ENCODE measurements around the gene IFTAP.

IFTAP gene

DNA sequence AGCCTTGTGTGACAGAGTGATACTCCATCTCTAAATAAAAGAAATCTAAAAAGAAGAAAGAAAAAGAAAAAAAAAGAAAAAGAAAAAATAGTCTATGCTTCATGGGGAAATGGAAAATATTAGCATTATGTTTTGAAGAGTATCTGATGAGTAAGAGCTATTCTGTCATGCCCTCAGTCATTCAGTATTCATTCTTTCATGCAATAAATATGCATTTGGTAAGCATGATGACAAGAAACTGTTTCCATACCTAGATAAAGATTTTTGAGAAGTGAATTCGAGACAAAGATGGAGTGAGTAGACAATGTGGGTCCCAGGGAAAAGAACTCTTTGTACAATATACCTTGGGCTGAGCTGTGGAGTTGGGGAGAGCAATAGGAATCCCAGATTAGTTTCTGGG lies 6.2 kb upstream of the IFTAP start:
- Histone ChIP-seq H3K4me3 (ENCODE audit: low read depth, low read length) (no peak overlapping the region), H3K4me1 (ENCODE audit: control insufficient read depth, insufficient read depth, low read length) (no peaks in the 10 kb centered on the region), H3K27ac (ENCODE audit: extremely low read depth, low read depth, low read length) (no peak overlapping the region), H3K9me3 (ENCODE audit: control insufficient read depth, insufficient read depth, low read depth, low read length) (no peaks in the 10 kb centered on the region), H3K36me3 (ENCODE audit: control insufficient read depth in 2 of 2, insufficient read depth in 1 of 2, low read length in 2 of 2) (no peaks in the 10 kb centered on the region)
- no peak for TF ChIP-seq KLF10 (tag by site-specific recombination; IDR thresholded peaks at IDR 0.05)
- no peak for TF ChIP-seq ZNF791 (tag by site-specific recombination; IDR thresholded peaks at IDR 0.05)
- no peak for TF ChIP-seq ZNF768 (tag by site-specific recombination; IDR thresholded peaks at IDR 0.05)
- no peak for TF ChIP-seq ZNF654 (tag by site-specific recombination; IDR thresholded peaks at IDR 0.05; ENCODE audit: low read depth)
- TF ChIP-seq ZNF707 (tag by site-specific recombination; IDR thresholded peaks at IDR 0.05): no peak
- no peak for TF ChIP-seq ZNF416 (tag by site-specific recombination; IDR thresholded peaks at IDR 0.05)
- no peak for TF ChIP-seq ZBTB8A (tag by site-specific recombination; IDR thresholded peaks at IDR 0.05)
- TF ChIP-seq ZNF23 (tag by site-specific recombination; IDR thresholded peaks at IDR 0.05; ENCODE audit: borderline replicate concordance): no peak
- no peak for TF ChIP-seq ZNF501 (tag by site-specific recombination; IDR thresholded peaks at IDR 0.05)
- TF ChIP-seq ZNF596 (tag by site-specific recombination; IDR thresholded peaks at IDR 0.05): no peak
- no peak for TF ChIP-seq KLF9 (tag by site-specific recombination; IDR thresholded peaks at IDR 0.05; ENCODE audit: low read depth)
- TF ChIP-seq ZFP69B (tag by site-specific recombination; IDR thresholded peaks at IDR 0.05): no peak
- TF ChIP-seq ZNF394 (tag by site-specific recombination; IDR thresholded peaks at IDR 0.05; ENCODE audit: borderline replicate concordance): no peak
- TF ChIP-seq ZNF114 (tag by site-specific recombination; IDR thresholded peaks at IDR 0.05): no peak
- TF ChIP-seq REPIN1 (tag by site-specific recombination; IDR thresholded peaks at IDR 0.05; ENCODE audit: low read depth): no peak
- TF ChIP-seq ZBTB49 (tag by site-specific recombination; IDR thresholded peaks at IDR 0.05; ENCODE audit: low read depth): no peak
- TF ChIP-seq ZNF24 (tag by site-specific recombination; IDR thresholded peaks at IDR 0.05): no peak
- POLR2A ChIA-PET: no interaction called here
- CTCF ChIA-PET: interaction anchor here (0.8 to 1.4 kb wide), 2 partner anchors 115 to 159 kb away, joined by 4 read pairs; no protein-coding TSS in a partner anchor

- POLR2A ChIA-PET: no interaction called here
- CTCF ChIA-PET: no interaction called here
- H3K4me3 ChIP-seq (ENCODE audit: low read depth, low read length): no peak overlapping the region
Observed at GRCh38 chr11:36590513-36590912, 3.8 kb upstream of the IFTAP start.

DNA sequence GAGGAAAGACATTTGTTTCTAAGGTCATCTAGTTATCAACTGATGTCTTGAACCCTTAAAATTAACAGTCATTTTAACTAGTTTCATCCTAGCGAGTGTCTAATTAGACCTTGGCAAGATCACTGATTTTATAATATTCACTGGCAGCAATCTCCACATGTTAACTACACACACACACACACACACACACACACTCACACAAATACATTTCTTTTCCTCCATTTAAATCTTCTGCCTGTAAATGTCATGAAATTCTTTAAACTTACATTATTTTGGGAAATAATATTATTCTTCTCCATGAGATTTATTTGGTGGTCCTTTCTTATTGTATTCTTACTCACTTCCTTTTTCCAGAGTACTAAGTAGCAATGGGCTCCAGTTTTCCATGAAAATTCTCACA lies 2.9 kb upstream of the IFTAP start:
- Histone ChIP-seq H3K4me1 (ENCODE audit: control insufficient read depth, insufficient read depth, low read length) (no peaks in the 10 kb centered on the region), H3K27ac (ENCODE audit: extremely low read depth, low read depth, low read length) (no peak overlapping the region), H3K36me3 (ENCODE audit: control insufficient read depth in 2 of 2, insufficient read depth in 1 of 2, low read length in 2 of 2) (no peaks in the 10 kb centered on the region), H3K4me3 (ENCODE audit: low read depth, low read length) (no peak overlapping the region), H3K9me3 (ENCODE audit: control insufficient read depth, insufficient read depth, low read depth, low read length) (no peaks in the 10 kb centered on the region)
- CTCF ChIA-PET: interaction anchor here (0.9 kb wide), 1 partner anchor 28 kb away, joined by 3 read pairs; no protein-coding TSS in a partner anchor
- POLR2A ChIA-PET: no interaction called here
- no peak for TF ChIP-seq ZBTB17 (tag by site-specific recombination; IDR thresholded peaks at IDR 0.05)
- TF ChIP-seq, protein P1, sequence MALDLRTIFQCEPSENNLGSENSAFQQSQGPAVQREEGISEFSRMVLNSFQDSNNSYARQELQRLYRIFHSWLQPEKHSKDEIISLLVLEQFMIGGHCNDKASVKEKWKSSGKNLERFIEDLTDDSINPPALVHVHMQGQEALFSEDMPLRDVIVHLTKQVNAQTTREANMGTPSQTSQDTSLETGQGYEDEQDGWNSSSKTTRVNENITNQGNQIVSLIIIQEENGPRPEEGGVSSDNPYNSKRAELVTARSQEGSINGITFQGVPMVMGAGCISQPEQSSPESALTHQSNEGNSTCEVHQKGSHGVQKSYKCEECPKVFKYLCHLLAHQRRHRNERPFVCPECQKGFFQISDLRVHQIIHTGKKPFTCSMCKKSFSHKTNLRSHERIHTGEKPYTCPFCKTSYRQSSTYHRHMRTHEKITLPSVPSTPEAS (tag by site-specific recombination; IDR thresholded peaks at IDR 0.05): peak; percentile 56; the same call in 1 of the 2 replicates

More at GRCh38 chr11:36590513-36590912, 3.8 kb upstream of the IFTAP start:
- H3K27ac ChIP-seq (ENCODE audit: extremely low read depth, low read depth, low read length): no peak overlapping the region
- H3K4me1 ChIP-seq (ENCODE audit: control insufficient read depth, insufficient read depth, low read length): no peaks in the 10 kb centered on the region
- H3K9me3 ChIP-seq (ENCODE audit: control insufficient read depth, insufficient read depth, low read depth, low read length): no peaks in the 10 kb centered on the region
- H3K36me3 ChIP-seq (ENCODE audit: control insufficient read depth in 2 of 2, insufficient read depth in 1 of 2, low read length in 2 of 2): no peaks in the 10 kb centered on the region
- TF ChIP-seq ZNF324 (tag by site-specific recombination; IDR thresholded peaks at IDR 0.05): no peak
- TF ChIP-seq, protein P2, sequence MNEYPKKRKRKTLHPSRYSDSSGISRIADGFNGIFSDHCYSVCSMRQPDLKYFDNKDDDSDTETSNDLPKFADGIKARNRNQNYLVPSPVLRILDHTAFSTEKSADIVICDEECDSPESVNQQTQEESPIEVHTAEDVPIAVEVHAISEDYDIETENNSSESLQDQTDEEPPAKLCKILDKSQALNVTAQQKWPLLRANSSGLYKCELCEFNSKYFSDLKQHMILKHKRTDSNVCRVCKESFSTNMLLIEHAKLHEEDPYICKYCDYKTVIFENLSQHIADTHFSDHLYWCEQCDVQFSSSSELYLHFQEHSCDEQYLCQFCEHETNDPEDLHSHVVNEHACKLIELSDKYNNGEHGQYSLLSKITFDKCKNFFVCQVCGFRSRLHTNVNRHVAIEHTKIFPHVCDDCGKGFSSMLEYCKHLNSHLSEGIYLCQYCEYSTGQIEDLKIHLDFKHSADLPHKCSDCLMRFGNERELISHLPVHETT (tag by site-specific recombination; IDR thresholded peaks at IDR 0.05): no peak
- TF ChIP-seq ZNF239 (tag by site-specific recombination; IDR thresholded peaks at IDR 0.05): no peak
